ENCODE results near the gene RGPD3.
"Not testable (repeated sequence)": the region's sequence is repeated elsewhere in the genome, so short reads cannot be mapped to it uniquely, and the experiment has no call there.

RGPD3 gene
- long read RNA-seq, partial matches to known transcripts, result 0 of 1 reads
- long read RNA-seq, other reads (novel, unspliced or antisense), result 1 of 1 reads

- H3K27me3 ChIP-seq (ENCODE audit: insufficient read depth, poor library complexity, severe bottlenecking); H3K27ac ChIP-seq (replicated peaks); H3K4me3 ChIP-seq (replicated peaks; ENCODE audit: insufficient read depth, low read length); DNase-seq (ENCODE audit: low read depth in 1 of 2, low spot score in 1 of 2): not testable (repeated sequence)
Measured at GRCh38 chr2:106468107-106468506, at the start of gene RGPD3. Gene RGPD3, minus strand, starts transcription at chr2:106468413. Its CDS starts 125 bp downstream, at chr2:106468288.

- H3K27ac ChIP-seq (replicated peaks), result no peak overlapping the region
- no peak for DNase-seq (ENCODE audit: low read depth in 1 of 2, low spot score in 1 of 2)
- no peak overlapping the region for H3K4me3 ChIP-seq (replicated peaks; ENCODE audit: insufficient read depth, low read length)
- TF ChIP-seq SPI1 (IDR thresholded peaks at IDR 0.05; ENCODE audit: borderline replicate concordance, low read depth) (no peak), REST (IDR thresholded peaks at IDR 0.05; ENCODE audit: insufficient replicate concordance, low read depth) (no peak), POLR2AphosphoS5 (IDR thresholded peaks at IDR 0.05; ENCODE audit: low read depth) (no peak), CTCF (IDR thresholded peaks at IDR 0.05; ENCODE audit: insufficient read depth, low read length) (no peak), GABPA (IDR thresholded peaks at IDR 0.05; ENCODE audit: low read depth) (no peak)
- H3K27me3 ChIP-seq (ENCODE audit: insufficient read depth, poor library complexity, severe bottlenecking), result no peaks in the 10 kb centered on the region
Measured at GRCh38 chr2:106517329-106517728, 49.1 kb upstream of the RGPD3 start.

- no peak for DNase-seq (ENCODE audit: low read depth in 1 of 2, low spot score in 1 of 2)
- no peak for TF ChIP-seq CTCF (IDR thresholded peaks at IDR 0.05; ENCODE audit: insufficient read depth, low read length)
- no peak for TF ChIP-seq GABPA (IDR thresholded peaks at IDR 0.05; ENCODE audit: low read depth)
- no peak for TF ChIP-seq POLR2AphosphoS5 (IDR thresholded peaks at IDR 0.05; ENCODE audit: low read depth)
- TF ChIP-seq REST (IDR thresholded peaks at IDR 0.05; ENCODE audit: insufficient replicate concordance, low read depth), result no peak
- no peak for TF ChIP-seq SPI1 (IDR thresholded peaks at IDR 0.05; ENCODE audit: borderline replicate concordance, low read depth)
- no peak overlapping the region for H3K4me3 ChIP-seq (replicated peaks; ENCODE audit: insufficient read depth, low read length)
- no peak overlapping the region for H3K27ac ChIP-seq (replicated peaks)
- no peaks in the 10 kb centered on the region for H3K27me3 ChIP-seq (ENCODE audit: insufficient read depth, poor library complexity, severe bottlenecking)
Measured at GRCh38 chr2:106516864-106517263, 48.7 kb upstream of the RGPD3 start.

GRCh38 chr2:106516436-106516835 is 48.2 kb upstream of the RGPD3 start:
- no peaks in the 10 kb centered on the region for H3K27me3 ChIP-seq (ENCODE audit: insufficient read depth, poor library complexity, severe bottlenecking)
- H3K27ac ChIP-seq (replicated peaks), result no peak overlapping the region
- H3K4me3 ChIP-seq (replicated peaks; ENCODE audit: insufficient read depth, low read length), result no peak overlapping the region
- TF ChIP-seq POLR2AphosphoS5 (IDR thresholded peaks at IDR 0.05; ENCODE audit: low read depth) (no peak), GABPA (IDR thresholded peaks at IDR 0.05; ENCODE audit: low read depth) (no peak), REST (IDR thresholded peaks at IDR 0.05; ENCODE audit: insufficient replicate concordance, low read depth) (no peak), CTCF (IDR thresholded peaks at IDR 0.05; ENCODE audit: insufficient read depth, low read length) (no peak), SPI1 (IDR thresholded peaks at IDR 0.05; ENCODE audit: borderline replicate concordance, low read depth) (no peak)
- no peak for DNase-seq (ENCODE audit: low read depth in 1 of 2, low spot score in 1 of 2)

- H3K27me3 ChIP-seq (ENCODE audit: insufficient read depth, poor library complexity, severe bottlenecking); DNase-seq (ENCODE audit: low read depth in 1 of 2, low spot score in 1 of 2); H3K27ac ChIP-seq (replicated peaks); H3K4me3 ChIP-seq (replicated peaks; ENCODE audit: insufficient read depth, low read length): not testable (repeated sequence)
Measured at GRCh38 chr2:106514827-106515226, 46.6 kb upstream of the RGPD3 start.

- DNase-seq (ENCODE audit: low read depth in 1 of 2, low spot score in 1 of 2); H3K27me3 ChIP-seq (ENCODE audit: insufficient read depth, poor library complexity, severe bottlenecking); H3K4me3 ChIP-seq (replicated peaks; ENCODE audit: insufficient read depth, low read length); H3K27ac ChIP-seq (replicated peaks): not testable (repeated sequence)
Measured at GRCh38 chr2:106513391-106513790, 45.2 kb upstream of the RGPD3 start.

All from HL-60 (cell line).